Esophagus squamous epithelium (tissue), 4 donors: Measurements from ENCODE around the gene STARD3.

ENCODE experiments used
- CTCF ChIP-seq, 6 experiments: fragments of 450-650 bp in 4 of 6; fragments of 200-600 bp in 2 of 6; sonication (generic) in 2 of 6; IDR thresholded peaks; one replicate each; pipeline ENCODE4 v1.5.1; 2016 to 2019; ENCODE audit warnings: antibody characterized with exemption in 6 of 6, mild to moderate bottlenecking in 4 of 6, moderate library complexity in 4 of 6
- POLR2A ChIP-seq, 4 donors: fragments of 450-650 bp; IDR thresholded peaks; one replicate each; pipeline ENCODE4 v1.6.1; 2017; ENCODE audit warnings: antibody characterized with exemption in 4 of 4, mild to moderate bottlenecking in 4 of 4, moderate library complexity in 3 of 4

GRCh38 chr17:39706921-39707337 lies 70.0 kb downstream of the STARD3 start:
- TF ChIP-seq CTCF (IDR thresholded peaks at IDR 0.05) (no peak), POLR2A (IDR thresholded peaks at IDR 0.05) (no peak)
